ENCODE data around the gene IQSEC2.

GRCh38 chrX:53237056-53237455 is 44.3 kb downstream of the IQSEC2 start:
- TF ChIP-seq, protein P1, sequence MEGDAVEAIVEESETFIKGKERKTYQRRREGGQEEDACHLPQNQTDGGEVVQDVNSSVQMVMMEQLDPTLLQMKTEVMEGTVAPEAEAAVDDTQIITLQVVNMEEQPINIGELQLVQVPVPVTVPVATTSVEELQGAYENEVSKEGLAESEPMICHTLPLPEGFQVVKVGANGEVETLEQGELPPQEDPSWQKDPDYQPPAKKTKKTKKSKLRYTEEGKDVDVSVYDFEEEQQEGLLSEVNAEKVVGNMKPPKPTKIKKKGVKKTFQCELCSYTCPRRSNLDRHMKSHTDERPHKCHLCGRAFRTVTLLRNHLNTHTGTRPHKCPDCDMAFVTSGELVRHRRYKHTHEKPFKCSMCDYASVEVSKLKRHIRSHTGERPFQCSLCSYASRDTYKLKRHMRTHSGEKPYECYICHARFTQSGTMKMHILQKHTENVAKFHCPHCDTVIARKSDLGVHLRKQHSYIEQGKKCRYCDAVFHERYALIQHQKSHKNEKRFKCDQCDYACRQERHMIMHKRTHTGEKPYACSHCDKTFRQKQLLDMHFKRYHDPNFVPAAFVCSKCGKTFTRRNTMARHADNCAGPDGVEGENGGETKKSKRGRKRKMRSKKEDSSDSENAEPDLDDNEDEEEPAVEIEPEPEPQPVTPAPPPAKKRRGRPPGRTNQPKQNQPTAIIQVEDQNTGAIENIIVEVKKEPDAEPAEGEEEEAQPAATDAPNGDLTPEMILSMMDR (conservative IDR thresholded peaks at IDR 0.05; ENCODE audit: low read depth, low read length): no peak
- TF ChIP-seq EZH2 (IDR thresholded peaks at IDR 0.05; ENCODE audit: low read length, unreplicated experiment): no peak
- no peak for TF ChIP-seq EZH2phosphoT487 (IDR thresholded peaks at IDR 0.05; ENCODE audit: borderline replicate concordance, low read length)
